PFSK-1 (cell line): ENCODE data around the gene DISP2.

Experiments
- POLR2AphosphoS5 ChIP-seq: IDR thresholded peaks from 2 replicates; pipeline ENCODE4 v1.6.1; 2012; ENCODE audit warnings: low read depth, mild to moderate bottlenecking, control low read depth, low read length, moderate library complexity
- REST ChIP-seq, 2 experiments: IDR thresholded peaks; 2 replicates each; pipeline versions ENCODE4 v1.6.1 to v1.8.0; 2011 to 2012; ENCODE audit warnings: low read depth in 2 of 2, low read length in 2 of 2, control low read depth in 1 of 2, inconsistent platforms in 1 of 2, mild to moderate bottlenecking in 1 of 2, moderate library complexity in 1 of 2; ENCODE audit not compliant: insufficient read depth in 1 of 2
- SIN3A ChIP-seq: IDR thresholded peaks from 2 replicates; pipeline ENCODE4 v1.6.1; 2012; ENCODE audit warnings: mild to moderate bottlenecking, low read length, moderate library complexity, borderline replicate concordance; ENCODE audit not compliant: insufficient read depth
- TAF1 ChIP-seq: IDR thresholded peaks from 2 replicates; pipeline ENCODE4 v1.6.1; 2012; ENCODE audit warnings: low read length, control low read depth, borderline replicate concordance; ENCODE audit not compliant: insufficient read depth

- no peak for TF ChIP-seq POLR2AphosphoS5
- TF ChIP-seq TAF1 = no peak
- TF ChIP-seq REST (IDR thresholded peaks at IDR 0.05; ENCODE audit: insufficient read depth in 1 of 2, low read depth in 2 of 2, low read length in 2 of 2) = no peak
- no peak for TF ChIP-seq SIN3A
Observed at GRCh38 chr15:40314723-40315276, 43.2 kb upstream of the DISP2 start.
